ACC112 (cell line): ENCODE data around the gene DDX49.
"Not testable (repeated sequence)": the region's sequence is repeated elsewhere in the genome, so short reads cannot be mapped to it uniquely, and the experiment has no call there.

Experiments used
- H2AFZ ChIP-seq: fragments of 200-600 bp; sonication (generic); one replicate; pipeline ENCODE4 v1.6.0; 2017; ENCODE audit warnings: antibody characterized with exemption, low read length; ENCODE audit not compliant: unreplicated experiment
- H3K27ac ChIP-seq: fragments of 200-600 bp; sonication (generic); 2 replicates; pipeline ENCODE4 v1.5.1; 2014; ENCODE audit warnings: low read depth, mild to moderate bottlenecking, antibody characterized with exemption, low read length, moderate library complexity
- H3K27me3 ChIP-seq: fragments of 200-600 bp; sonication (generic); 2 replicates; pipeline ENCODE4 v1.6.1; 2014; ENCODE audit warnings: mild to moderate bottlenecking, antibody characterized with exemption, low read length, moderate library complexity, mixed read lengths; ENCODE audit not compliant: insufficient read depth
- H3K36me3 ChIP-seq: fragments of 200-600 bp; sonication (generic); 2 replicates; pipeline ENCODE4 v1.6.1; 2016; ENCODE audit warnings: mild to moderate bottlenecking, antibody characterized with exemption, low read length, moderate library complexity, mixed read lengths; ENCODE audit not compliant: insufficient read depth
- H3K4me1 ChIP-seq: fragments of 200-600 bp; sonication (generic); one replicate; pipeline ENCODE4 v1.6.1; 2016; ENCODE audit warnings: low read length, mixed read lengths; ENCODE audit not compliant: insufficient read depth, unreplicated experiment, control insufficient read depth
- H3K4me3 ChIP-seq: fragments of 200-600 bp; sonication (generic); 2 replicates; pipeline ENCODE4 v1.5.1; 2014; ENCODE audit warnings: mild to moderate bottlenecking, low read depth, low read length
- H3K79me2 ChIP-seq: fragments of 200-600 bp; sonication (generic); one replicate; pipeline ENCODE4 v1.6.0; 2016; ENCODE audit warnings: low read length; ENCODE audit not compliant: control insufficient read depth, unreplicated experiment, insufficient read depth

The DDX49 gene

GRCh38 chr19:18948075-18948975 lies 28.8 kb downstream of the DDX49 start:
- H2AFZ ChIP-seq: no peak overlapping the region
- H3K79me2 ChIP-seq: no peaks in the 10 kb centered on the region
- peaks cover 4% of the 10 kb centered on the region for H3K4me1 ChIP-seq
- no peaks in the 10 kb centered on the region for H3K27me3 ChIP-seq
- H3K36me3 ChIP-seq: no peaks in the 10 kb centered on the region
- H3K27ac ChIP-seq: no peak overlapping the region
- H3K4me3 ChIP-seq: no peak overlapping the region

DNA sequence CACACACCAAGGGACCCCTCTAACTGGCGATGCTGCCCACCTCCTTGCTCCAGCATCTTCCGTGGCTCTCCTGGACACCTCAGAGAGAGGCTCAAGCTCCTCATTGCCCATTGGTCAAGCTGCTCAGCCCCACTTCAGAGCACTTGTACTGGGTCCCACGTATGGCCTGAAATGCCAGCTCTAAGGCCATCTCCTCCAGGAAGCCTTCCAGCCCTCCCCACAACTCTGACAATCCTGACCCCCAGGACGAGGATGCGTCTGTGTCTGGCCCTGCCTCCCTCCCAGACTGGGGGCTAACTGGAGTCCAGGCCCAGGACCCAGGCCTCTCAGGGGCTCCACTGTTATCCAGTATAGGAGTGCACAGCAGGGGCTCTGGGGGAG lies 29.5 kb downstream of the DDX49 start:
- H3K27ac ChIP-seq: no peak overlapping the region
- no peaks in the 10 kb centered on the region for H3K27me3 ChIP-seq
- H3K79me2 ChIP-seq: no peaks in the 10 kb centered on the region
- no peak overlapping the region for H2AFZ ChIP-seq
- H3K4me3 ChIP-seq: no peak overlapping the region
- H3K36me3 ChIP-seq: no peaks in the 10 kb centered on the region
- H3K4me1 ChIP-seq: peaks cover 4% of the 10 kb centered on the region

DNA sequence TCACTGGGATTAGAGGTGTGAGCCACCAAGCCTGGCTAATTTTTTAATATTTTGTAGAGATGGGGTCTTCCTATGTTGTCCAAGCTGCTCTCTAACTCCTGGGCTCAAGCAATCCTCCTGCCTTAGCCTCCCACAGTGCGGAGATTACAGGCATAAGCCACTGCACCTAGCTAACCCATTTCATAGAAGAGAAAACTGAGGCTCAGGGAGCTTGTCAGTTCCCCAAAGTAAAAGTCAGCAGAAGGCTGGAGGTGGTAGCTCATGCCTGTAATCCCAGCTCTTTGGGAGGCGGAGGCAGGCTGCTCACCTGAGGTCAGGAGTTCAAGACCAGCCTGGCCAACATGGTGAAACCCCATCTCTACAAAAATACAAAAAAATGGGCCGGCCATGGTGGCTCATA lies 30.3 kb downstream of the DDX49 start:
- no peak overlapping the region for H2AFZ ChIP-seq
- H3K27ac ChIP-seq: no peak overlapping the region
- no peaks in the 10 kb centered on the region for H3K79me2 ChIP-seq
- peaks cover 4% of the 10 kb centered on the region for H3K4me1 ChIP-seq
- no peaks in the 10 kb centered on the region for H3K27me3 ChIP-seq
- no peaks in the 10 kb centered on the region for H3K36me3 ChIP-seq
- no peak overlapping the region for H3K4me3 ChIP-seq

GRCh38 chr19:18951721-18952281 lies 32.3 kb downstream of the DDX49 start:
- Histone ChIP-seq H3K4me3 (no peak overlapping the region), H3K79me2 (no peaks in the 10 kb centered on the region), H3K27me3 (no peaks in the 10 kb centered on the region), H3K4me1 (peaks cover 4% of the 10 kb centered on the region), H3K27ac (no peak overlapping the region), H3K36me3 (no peaks in the 10 kb centered on the region), H2AFZ (no peak overlapping the region)

- H3K27me3 ChIP-seq, H3K4me1 ChIP-seq, H3K4me3 ChIP-seq, H3K36me3 ChIP-seq, H3K27ac ChIP-seq, H3K79me2 ChIP-seq, H2AFZ ChIP-seq: not testable (repeated sequence)
These were observed 33.0 kb downstream of the DDX49 start for GRCh38 chr19:18952364-18953003.

DNA sequence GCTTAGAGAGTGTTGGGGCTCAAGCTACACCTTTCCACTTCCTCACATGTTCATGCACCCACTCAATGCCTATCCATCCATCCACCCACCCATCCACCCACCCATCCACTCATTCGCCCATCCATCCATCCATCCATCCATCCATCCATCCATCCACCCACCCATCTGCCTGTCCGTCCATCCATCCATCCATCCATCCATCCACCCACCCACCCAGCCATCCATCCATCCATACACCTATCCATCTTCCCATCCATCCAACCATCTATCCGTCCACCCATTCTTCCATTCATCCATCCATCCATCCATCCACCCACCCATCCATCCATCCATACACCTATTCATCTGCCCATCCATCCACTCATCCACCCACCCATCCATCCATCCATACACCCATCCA lies 34.6 kb downstream of the DDX49 start:
- Histone ChIP-seq H3K27me3 (no peaks in the 10 kb centered on the region), H2AFZ (no peak overlapping the region), H3K36me3 (no peaks in the 10 kb centered on the region), H3K79me2 (no peaks in the 10 kb centered on the region), H3K4me1 (peaks cover 4% of the 10 kb centered on the region), H3K4me3 (no peak overlapping the region), H3K27ac (no peak overlapping the region)

DNA sequence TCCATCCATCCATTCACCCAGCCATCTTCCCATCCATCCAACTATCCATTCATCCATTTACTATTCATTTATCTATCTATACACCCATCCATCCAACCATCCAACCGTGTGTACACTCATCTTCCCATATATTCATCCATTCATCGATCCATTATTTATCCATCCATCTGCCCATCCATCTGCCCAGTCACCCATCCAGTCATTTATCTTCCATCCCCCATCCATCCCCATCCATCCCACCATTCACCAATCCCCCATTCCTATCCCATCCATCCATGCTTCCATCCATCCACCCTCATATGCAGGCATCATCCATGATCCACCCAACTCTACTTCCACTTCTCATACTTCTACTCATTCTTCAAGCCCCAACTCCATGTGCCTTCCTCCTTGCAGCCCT lies 35.5 kb downstream of the DDX49 start:
- Histone ChIP-seq H3K4me3 (no peak overlapping the region), H3K27me3 (no peaks in the 10 kb centered on the region)

DNA sequence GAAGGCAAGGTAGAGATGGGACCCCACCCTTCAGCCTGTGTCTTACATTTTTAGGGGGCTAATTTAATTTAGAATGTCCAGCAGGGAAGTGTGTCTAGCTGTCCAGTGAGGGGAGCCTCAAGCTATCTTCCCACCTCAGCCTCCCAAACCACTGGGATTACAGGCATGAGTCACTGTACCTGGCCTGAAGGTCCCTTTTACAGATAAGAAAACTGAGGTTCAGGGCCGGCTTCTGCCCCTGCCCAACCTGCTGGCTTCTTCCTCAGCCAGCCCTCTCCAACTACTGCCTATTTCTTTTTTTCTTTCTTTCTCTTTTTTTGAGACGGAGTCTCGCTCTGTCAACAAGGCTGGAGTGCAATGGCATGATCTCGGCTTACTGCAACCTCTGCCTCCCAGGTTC lies 40.9 kb downstream of the DDX49 start:
- Histone ChIP-seq H3K36me3 (no peaks in the 10 kb centered on the region), H3K4me3 (no peak overlapping the region), H3K27me3 (no peaks in the 10 kb centered on the region), H3K4me1 (no peaks in the 10 kb centered on the region), H3K27ac (no peak overlapping the region), H3K79me2 (no peaks in the 10 kb centered on the region), H2AFZ (no peak overlapping the region)

More for the DNA sequence above, 35.5 kb downstream of the DDX49 start:
- Histone ChIP-seq H3K4me1 (peaks cover 4% of the 10 kb centered on the region), H3K27ac (no peak overlapping the region), H3K36me3 (no peaks in the 10 kb centered on the region), H3K79me2 (no peaks in the 10 kb centered on the region), H2AFZ (no peak overlapping the region)

DNA sequence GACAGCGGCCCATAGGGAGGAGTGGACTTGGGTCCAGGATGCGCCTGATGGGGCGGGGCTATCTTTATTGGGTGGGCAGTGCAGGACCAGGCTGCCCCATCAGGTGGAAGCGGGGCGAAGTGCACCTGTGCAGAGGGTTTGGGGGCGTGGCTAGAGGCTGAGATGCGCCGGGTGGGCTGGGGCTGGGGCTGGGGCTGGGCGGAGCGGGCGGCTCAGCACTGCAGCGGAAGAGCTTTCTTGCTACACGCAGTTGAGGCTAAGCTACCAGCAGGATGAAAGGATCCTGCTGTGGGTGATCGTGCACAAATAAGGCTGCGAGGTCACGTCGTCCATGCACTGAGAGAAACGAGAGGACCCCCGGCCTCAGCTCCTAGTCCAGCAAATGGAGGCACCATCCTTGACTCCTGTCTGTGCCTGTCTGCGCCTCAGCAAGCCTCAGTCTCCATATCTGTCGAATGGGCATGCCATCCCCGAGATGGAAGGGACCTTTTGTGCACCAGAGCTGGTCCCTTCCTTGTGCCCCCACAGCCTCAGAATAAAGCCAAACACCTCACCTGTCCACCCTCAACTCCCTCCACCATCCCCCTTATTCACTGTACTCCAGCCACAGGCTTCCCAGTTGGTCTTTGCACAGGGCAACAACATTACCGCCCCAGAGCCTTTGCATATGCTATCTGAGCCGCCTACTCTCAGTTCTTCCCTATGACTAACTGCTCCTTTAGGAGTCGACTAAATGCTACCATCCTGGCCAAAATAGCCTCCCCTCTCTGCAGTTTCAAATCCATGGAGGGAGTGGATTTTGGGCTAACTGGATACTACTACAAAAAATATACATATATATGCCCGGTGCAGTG lies 42.5 kb downstream of the DDX49 start:
- H3K27ac ChIP-seq: no peak overlapping the region
- no peaks in the 10 kb centered on the region for H3K79me2 ChIP-seq
- no peak overlapping the region for H3K4me3 ChIP-seq
- no peaks in the 10 kb centered on the region for H3K4me1 ChIP-seq
- no peaks in the 10 kb centered on the region for H3K36me3 ChIP-seq
- no peaks in the 10 kb centered on the region for H3K27me3 ChIP-seq
- no peak overlapping the region for H2AFZ ChIP-seq

DNA sequence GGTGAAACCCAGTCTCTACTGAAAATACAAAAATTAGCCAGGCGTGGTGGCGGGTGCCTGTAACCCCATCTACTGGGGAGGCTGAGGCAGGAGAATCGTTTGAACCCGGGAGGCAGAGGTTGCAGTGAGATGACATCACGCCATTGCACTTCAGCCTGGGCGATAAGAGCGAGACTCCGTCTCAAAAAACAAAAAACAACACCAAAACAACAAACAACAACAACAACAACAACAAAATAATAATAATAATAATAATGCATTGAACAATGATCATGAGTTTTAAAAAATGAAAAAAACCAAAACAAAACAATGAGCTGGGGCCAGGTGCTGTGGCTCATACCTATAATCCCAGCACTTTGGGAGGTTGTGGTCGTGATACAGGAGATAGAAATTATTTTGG lies 44.6 kb downstream of the DDX49 start:
- Histone ChIP-seq H3K4me1 (peaks cover 7% of the 10 kb centered on the region), H3K36me3 (no peaks in the 10 kb centered on the region), H3K4me3 (no peak overlapping the region)

More for the DNA sequence above, 44.6 kb downstream of the DDX49 start:
- Histone ChIP-seq H3K27ac (no peak overlapping the region), H3K27me3 (no peaks in the 10 kb centered on the region), H2AFZ (no peak overlapping the region), H3K79me2 (no peaks in the 10 kb centered on the region)
